HepG2 (cell line): ENCODE data around the gene TOMM6. TPM values are rescaled to one million over a fixed set of nuclear protein-coding genes. Genes with fewer than 3 reads are reported as not detected.

Experiments
- ATAC-seq: fragments of 200-7000 bp; cut with Tn5 transposase; 3 replicates; pipeline ENCODE4 v1.9.1; 2020; ENCODE audit warnings: mild to moderate bottlenecking, moderate library complexity
- BruUV-seq: library from RNA; stranded (reverse); fragments of 400-500 nt; replicated peaks from 2 replicates; lab custom pipeline; 2021; lab: Mats Ljungman, UMichigan
- CTCF ChIA-PET: fragments of 300-600 bp; formaldehyde crosslinking; extraction: SDS; loops from one replicate; lab custom pipeline; 2021; ENCODE audit warnings: low total read pairs, inconsistent platforms, low intra/inter-chr PET ratio; lab: Yijun Ruan, JAX
- POLR2A ChIA-PET: fragments of 350-600 bp; sonication (Branson Sonifier 250); formaldehyde crosslinking; loops from one replicate; lab custom pipeline; 2020; ENCODE audit warnings: antibody characterized with exemption, inconsistent platforms; lab: Yijun Ruan, JAX
- DNase-seq: peaks from one replicate; pipeline ENCODE4 v3.0.0-alpha.2; 2015; ENCODE audit warnings: low spot score
- FAIRE-seq: peaks from 3 replicates; lab custom pipeline; 2011; peaks lifted over from hg19 to GRCh38; lab: Jason Lieb, UNC
- H2AFZ ChIP-seq: one replicate; pipeline ENCODE4 v1.6.1; 2011; ENCODE audit warnings: low read length, inconsistent platforms
- H3K27ac ChIP-seq: fragments of 300-600 bp; 3 replicates; pipeline ENCODE4 v1.8.0; 2011; ENCODE audit warnings: mixed run types, mild to moderate bottlenecking, mixed read lengths, low read length, inconsistent platforms; ENCODE audit not compliant: insufficient read depth; ENCODE audit errors: extremely low read length
- H3K27me3 ChIP-seq, 2 experiments: fragments of 200-600 bp in 1 of 2; 2 replicates in 1 of 2; 3 replicates in 1 of 2; pipeline versions ENCODE4 v1.6.0 to v1.8.0; 2011; ENCODE audit warnings: low read length in 2 of 2, mild to moderate bottlenecking in 2 of 2, moderate library complexity in 2 of 2, inconsistent platforms in 1 of 2; ENCODE audit not compliant: insufficient read depth in 2 of 2, control insufficient read depth in 1 of 2
- H3K36me3 ChIP-seq, 2 experiments: fragments of 200-600 bp in 1 of 2; replicated peaks in 1 of 2; 2 replicates in 1 of 2; 3 replicates in 1 of 2; pipeline versions ENCODE4 v1.5.1 to v1.8.0; 2011; ENCODE audit warnings: low read length in 2 of 2, inconsistent platforms in 1 of 2; ENCODE audit not compliant: insufficient read depth in 2 of 2, control insufficient read depth in 1 of 2
- H3K4me1 ChIP-seq: 2 replicates; pipeline ENCODE4 v1.5.1; 2012; ENCODE audit warnings: low read length, inconsistent platforms; ENCODE audit not compliant: insufficient read depth
- H3K4me2 ChIP-seq: 2 replicates; pipeline ENCODE4 v1.6.0; 2011; ENCODE audit warnings: low read depth, low read length, inconsistent platforms
- H3K4me3 ChIP-seq, 3 experiments: fragments of 200-600 bp in 1 of 3; sonication (generic), shearing (Covaris generic) in 1 of 3; replicated peaks in 1 of 3; 2 replicates each; pipeline ENCODE4 v1.5.1; 2011 to 2016; ENCODE audit warnings: low read length in 3 of 3, inconsistent platforms in 2 of 3, low read depth in 2 of 3, mild to moderate bottlenecking in 2 of 3, control low read depth in 1 of 3, mixed read lengths in 1 of 3; ENCODE audit not compliant: insufficient read depth in 1 of 3
- H3K79me2 ChIP-seq: one replicate; pipeline ENCODE4 v1.6.1; 2011; ENCODE audit warnings: low read length, inconsistent platforms; ENCODE audit not compliant: insufficient read depth
- H3K9ac ChIP-seq: 2 replicates; pipeline ENCODE4 v1.6.0; 2011; ENCODE audit warnings: mild to moderate bottlenecking, low read depth, low read length, inconsistent platforms; ENCODE audit not compliant: insufficient read depth
- H3K9me3 ChIP-seq: 2 replicates; pipeline ENCODE4 v1.5.1; 2012; ENCODE audit warnings: mild to moderate bottlenecking, low read length
- H4K20me1 ChIP-seq: 2 replicates; pipeline ENCODE4 v1.6.0; 2011; ENCODE audit warnings: inconsistent platforms, mild to moderate bottlenecking, low read length, moderate library complexity; ENCODE audit not compliant: insufficient read depth
- DMAP1 ChIP-seq: IDR thresholded peaks from 2 replicates; pipeline ENCODE4 v1.6.1; 2016
- PRMT3 ChIP-seq: sonication (generic); formaldehyde crosslinking; IDR thresholded peaks from 2 replicates; pipeline ENCODE4 v1.8.1; 2022; ENCODE audit warnings: low read depth, mild to moderate bottlenecking, moderate library complexity, missing genetic modification reagents, borderline replicate concordance
- ZBTB40 ChIP-seq, 2 experiments: fragments of 450-650 bp in 1 of 2; sonication (generic) in 1 of 2; formaldehyde crosslinking in 1 of 2; IDR thresholded peaks; 2 replicates each; pipeline versions ENCODE4 v1.6.1 to v1.8.0; 2016 to 2022; ENCODE audit warnings: antibody characterized with exemption in 1 of 2, mild to moderate bottlenecking in 1 of 2, missing genetic modification reagents in 1 of 2
- ZNF350 ChIP-seq: sonication (generic); formaldehyde crosslinking; IDR thresholded peaks from 2 replicates; pipeline ENCODE4 v1.4.0; 2020; ENCODE audit warnings: mild to moderate bottlenecking, low read depth, missing genetic modification reagents, borderline replicate concordance
- WGBS: methylation state at CpG from one replicate; pipeline ENCODE4 v1.1.6; 2017; ENCODE audit warnings: low lambda C conversion rate; 5-methylcytosine and 5-hydroxymethylcytosine counted together
- in situ Hi-C: cut with HindIII; loops from 2 replicates; pipeline ENCODE4 v1.10.0; 2017; ENCODE audit warnings: low pct_unique_long_range_greater_than_20kb; ENCODE audit not compliant: extremely low pct_ligation_motif_present
- intact Hi-C: fragments of 100-400 bp; cut with micrococcal nuclease; formaldehyde crosslinking; loops from one replicate; pipeline ENCODE4 v1.10.0; 2022; ENCODE audit not compliant: unreplicated experiment
- polyA plus RNA-seq, 8 experiments: library from polyadenylated mRNA; depleted of rRNA in 3 of 8; stranded (reverse) in 7 of 8; unstranded in 1 of 8; fragments of >200 nt; fragmentation: Illumina TruSeq in 4 of 8; extraction: Trizol in 4 of 8; gene quantifications; 2 replicates each; pipeline versions ENCODE4 v1.2.1 to v1.2.3, GENCODE V29; 2011 to 2016; ENCODE audit warnings: low read depth in 4 of 8, missing spikeins in 1 of 8, mixed read lengths in 1 of 8; ENCODE audit not compliant: insufficient read depth in 1 of 8
- total RNA-seq, 5 experiments: library from RNA; depleted of rRNA; stranded (reverse); fragments of >200 nt; fragmentation: Illumina TruSeq; extraction: Trizol; gene quantifications; 2 replicates each; pipeline ENCODE4 v1.2.3, GENCODE V29; 2016; ENCODE audit warnings: low read depth in 1 of 5

TOMM6 gene
- total and polyA plus RNA-seq, 2 of the 13 experiments (the other 11 are each of a cell fraction or from before 2014, with no cell fraction given) = 320 to 321 TPM

GRCh38 chr6:41779336-41779735, 8.2 kb upstream of the TOMM6 start:
- H3K27ac ChIP-seq = peak overlapping the region; percentile 24
- peaks cover 34% of the 10 kb centered on the region for H3K4me1 ChIP-seq
- ATAC-seq (no peak; the same call in 2 of the 3 replicates), FAIRE-seq (no peak), DNase-seq (no peak)
- H3K9me3 ChIP-seq = no peaks in the 10 kb centered on the region
- 6% methylated on average over 11 of the region's 16 CpGs for WGBS
- peaks cover 7 to 20% of the 10 kb centered on the region in 2 experiments for H3K36me3 ChIP-seq
- no peaks in the 10 kb centered on the region for H4K20me1 ChIP-seq
- intact Hi-C loops = loop anchor here (5.0 kb wide), 1 partner anchor 177 kb away; no protein-coding TSS in a partner anchor
- in situ Hi-C loops = loop anchor here (5.0 to 25.0 kb wide), 2 partner anchors 42 to 433 kb away; partner anchors contain the start of genes MRPS10 and TFEB
- peak overlapping the region; percentile 82 to 93 (median 92) for H3K4me3 ChIP-seq
- no peak overlapping the region for H2AFZ ChIP-seq
- CTCF ChIA-PET = interaction anchor here (1.4 to 2.1 kb wide), 3 partner anchors 44 to 265 kb away, joined by 8 to 24 read pairs (median 12); partner anchors contain the start of gene TFEB
- TF ChIP-seq ZNF350 (CRISPR knock-in tag) (0 out of 2 replicates have a peak, but pooled peaks have one; percentile 7), PRMT3 (0 out of 2 replicates have a peak, but pooled peaks have one; percentile 3), ZBTB40 (IDR thresholded peaks at IDR 0.05) (no peak), ZBTB40 (CRISPR knock-in tag; IDR thresholded peaks at IDR 0.05) (no peak), DMAP1 (0 out of 2 replicates have a peak, but pooled peaks have one; percentile 5)
- POLR2A ChIA-PET = interaction anchor here (0.5 to 1.0 kb wide), 10 partner anchors 9 to 271 kb away, joined by 3 to 15 read pairs (median 4); partner anchors contain the start of genes PGC and TAF8
- H3K4me2 ChIP-seq = peak overlapping the region; percentile 96
- H3K79me2 ChIP-seq = peaks cover 4% of the 10 kb centered on the region
- no peaks in the 10 kb centered on the region; a peak in 2 of 5 replicates for H3K27me3 ChIP-seq
- no TSS peak for BruUV-seq
- peak overlapping the region; percentile 73 for H3K9ac ChIP-seq
